GM19328 (cell line): Measurements from ENCODE around the gene INSYN1.
"Not testable (repeated sequence)": the region's sequence is repeated elsewhere in the genome, so short reads cannot be mapped to it uniquely, and the experiment has no call there.

Source experiments
- ATAC-seq: cut with Tn5 transposase; IDR thresholded peaks from one replicate; pipeline ENCODE4 v1.9.1; 2021; ENCODE audit warnings: mild to moderate bottlenecking, moderate library complexity; ENCODE audit not compliant: unreplicated experiment

The INSYN1 gene, protein sequence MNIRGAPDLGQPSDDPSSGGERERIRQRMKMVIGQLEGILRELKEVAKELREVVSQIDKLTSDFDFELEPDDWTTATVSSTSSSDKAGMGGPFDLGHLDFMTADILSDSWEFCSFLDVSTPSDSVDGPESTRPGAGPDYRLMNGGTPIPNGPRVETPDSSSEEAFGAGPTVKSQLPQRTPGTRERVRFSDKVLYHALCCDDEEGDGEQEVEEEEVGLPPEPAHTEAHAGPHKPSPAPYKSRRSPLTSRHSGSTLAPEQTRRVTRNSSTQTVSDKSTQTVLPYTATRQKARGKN

DNA sequence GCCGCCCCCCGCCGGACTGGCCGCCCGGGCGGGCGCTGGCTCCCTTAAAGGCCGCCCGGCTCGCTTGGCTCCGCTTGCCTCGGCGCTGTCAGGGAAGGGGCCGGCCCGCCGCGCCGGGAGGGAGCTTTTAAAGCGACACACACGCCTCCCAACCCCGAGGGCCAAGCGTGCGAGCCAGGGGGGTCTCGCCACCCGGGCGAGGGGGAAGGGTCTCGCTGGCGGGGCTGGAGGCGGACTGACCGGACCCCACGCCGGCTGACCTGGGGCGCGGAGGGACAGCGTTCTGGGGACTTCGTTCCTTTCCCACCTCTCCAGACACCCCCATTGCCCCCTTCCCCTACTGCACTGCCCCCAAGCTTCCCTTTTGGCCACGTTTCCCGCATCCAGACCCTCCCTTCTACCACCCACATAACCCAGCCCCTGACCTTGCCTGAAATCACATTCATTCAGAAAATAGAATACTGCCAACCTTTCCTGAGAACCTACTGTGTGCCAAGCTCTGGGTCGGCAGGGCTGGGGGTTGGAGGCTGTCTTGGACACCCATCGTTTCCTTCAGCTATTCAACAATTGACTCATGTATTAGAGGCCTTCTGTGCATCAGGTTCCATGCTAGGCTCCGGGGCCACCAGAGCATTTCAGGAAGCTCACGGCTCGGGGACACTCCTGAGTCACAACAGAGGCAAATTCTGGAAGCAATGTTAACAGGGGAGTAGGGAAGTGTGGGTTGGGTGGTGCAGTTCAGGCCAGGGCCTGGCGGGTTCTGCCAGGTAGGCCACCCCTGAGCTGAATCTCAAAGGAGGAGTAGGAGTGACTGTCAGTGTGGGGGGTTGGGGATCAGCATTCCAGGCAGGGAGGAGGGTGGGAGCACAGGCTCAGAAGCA, at the start of gene INSYN1:
Gene INSYN1, minus strand, starts transcription at position 102 of the 881 bp plus-strand sequence. CDS start 2,221 bp downstream, outside the sequence.
- ATAC-seq: no peak

DNA sequence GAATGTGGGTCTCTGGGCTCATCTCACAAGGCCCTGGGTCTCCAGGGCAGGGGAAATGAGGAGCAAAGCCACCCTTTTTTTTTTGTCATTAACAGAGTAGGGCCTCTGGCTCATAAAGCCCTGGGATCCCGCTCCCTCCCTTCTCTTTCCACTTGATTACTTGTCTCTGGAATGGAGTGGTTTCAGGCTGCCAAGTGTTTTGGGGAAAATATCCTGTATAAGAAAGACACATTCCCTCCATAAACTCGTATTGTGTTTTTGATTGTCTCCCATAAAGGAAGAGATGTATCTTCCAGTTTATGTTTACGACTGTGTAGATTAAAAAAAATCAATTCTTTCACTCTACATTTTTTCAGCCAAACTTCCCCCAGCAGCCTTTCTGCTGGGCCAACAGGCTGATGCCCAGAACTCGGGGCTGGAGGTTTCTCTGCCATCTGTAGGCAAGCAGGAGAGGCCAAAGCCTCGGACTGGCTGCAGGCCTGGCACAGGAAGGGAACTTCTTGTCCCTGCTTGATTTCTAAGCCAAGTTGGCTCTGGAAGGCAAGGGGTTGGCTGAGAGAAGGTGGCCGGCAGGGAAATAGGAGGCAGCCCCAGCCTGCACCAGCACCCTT, 49.4 kb upstream of the INSYN1 start:
- no peak for ATAC-seq

DNA sequence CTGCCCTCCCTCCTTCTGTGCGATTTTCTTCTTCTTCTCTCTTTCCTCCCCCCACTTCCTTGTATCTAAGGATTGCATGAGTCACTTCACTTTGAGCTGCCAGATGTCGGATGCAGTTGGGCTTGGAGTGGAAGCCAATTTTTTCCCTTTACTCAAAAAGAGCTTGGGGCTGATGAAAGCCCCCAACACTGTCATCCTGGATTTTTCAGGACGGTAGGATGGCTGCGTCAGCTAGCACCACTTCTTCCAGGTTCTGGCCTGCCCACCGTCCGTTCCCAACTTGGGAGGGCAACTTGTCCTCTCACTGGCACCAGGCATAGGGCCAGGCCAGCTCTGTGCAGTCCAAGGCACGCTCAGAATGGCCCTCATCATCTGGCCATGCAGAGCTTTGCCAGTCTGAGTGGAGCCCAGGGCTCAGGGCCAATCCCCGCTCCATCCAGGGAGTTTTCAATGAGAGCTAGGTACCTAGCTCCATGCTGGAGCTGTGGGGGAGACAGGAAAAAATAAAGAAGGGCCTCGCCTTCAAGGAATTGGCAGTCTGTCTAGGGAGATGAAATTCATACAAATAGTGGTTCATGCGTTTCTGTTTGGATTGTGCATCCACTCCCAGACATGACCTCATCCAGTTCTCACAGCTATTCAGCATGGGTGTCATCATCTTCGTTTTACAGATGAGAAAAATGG, 47.7 kb upstream of the INSYN1 start:
- no peak for ATAC-seq

DNA sequence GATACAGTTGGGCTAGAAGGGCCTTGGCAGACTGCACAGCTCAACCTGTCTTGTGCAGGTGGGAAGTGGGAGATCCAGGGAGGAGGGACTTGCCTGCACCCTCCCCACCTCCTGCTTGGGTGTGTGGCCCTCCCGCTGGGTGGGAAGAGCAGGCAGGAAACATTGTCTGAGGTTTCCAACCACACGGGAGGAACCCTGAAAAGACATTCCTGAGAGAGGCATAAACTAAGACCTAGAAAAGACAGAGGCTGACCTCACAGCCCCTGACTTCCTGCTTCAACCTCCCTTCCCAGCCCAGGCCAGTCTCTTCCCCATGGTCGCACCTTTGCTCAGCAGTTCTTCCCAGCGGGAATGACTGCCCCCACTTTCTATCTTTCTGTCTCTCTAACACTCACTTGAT, 46.3 kb upstream of the INSYN1 start:
- ATAC-seq: no peak

DNA sequence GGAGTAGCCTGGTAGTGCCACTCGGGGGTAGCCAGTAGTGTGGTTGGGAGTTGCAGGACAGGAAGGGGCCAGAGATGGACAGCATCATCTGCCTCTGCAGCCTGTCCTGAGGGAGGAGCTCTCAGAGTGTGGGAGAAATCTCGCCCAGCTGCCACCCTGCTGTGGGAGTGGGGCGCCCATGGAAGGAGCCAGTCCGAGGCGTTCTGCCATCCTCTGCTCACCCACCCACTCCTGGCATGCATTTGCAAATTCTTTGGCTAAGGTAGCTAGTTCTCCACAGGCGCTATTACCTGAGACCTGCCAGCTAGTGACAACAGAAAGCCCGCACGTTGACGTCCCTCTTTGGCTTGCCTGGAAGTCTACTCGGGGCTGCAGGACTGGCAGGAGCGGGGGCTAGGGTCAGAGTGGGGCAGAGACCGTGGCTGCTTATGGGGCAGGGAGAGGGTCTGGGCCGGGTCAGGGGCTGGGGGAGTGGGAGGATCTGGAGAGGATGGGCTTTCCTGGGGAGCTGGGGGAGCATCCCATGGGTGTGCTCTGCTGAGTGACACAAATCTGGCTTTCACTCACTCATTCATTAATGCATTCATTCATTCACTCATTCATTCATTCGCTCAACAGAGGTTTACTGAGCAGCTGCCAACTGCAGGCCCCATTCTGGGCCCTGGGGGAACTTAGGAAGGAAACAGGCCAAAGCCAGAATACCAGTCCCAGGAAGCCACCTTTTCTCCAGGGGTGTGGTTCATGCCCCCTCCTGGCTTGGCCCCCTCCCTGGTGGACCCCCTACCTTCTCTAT, 44.4 kb upstream of the INSYN1 start:
- ATAC-seq: no peak

DNA sequence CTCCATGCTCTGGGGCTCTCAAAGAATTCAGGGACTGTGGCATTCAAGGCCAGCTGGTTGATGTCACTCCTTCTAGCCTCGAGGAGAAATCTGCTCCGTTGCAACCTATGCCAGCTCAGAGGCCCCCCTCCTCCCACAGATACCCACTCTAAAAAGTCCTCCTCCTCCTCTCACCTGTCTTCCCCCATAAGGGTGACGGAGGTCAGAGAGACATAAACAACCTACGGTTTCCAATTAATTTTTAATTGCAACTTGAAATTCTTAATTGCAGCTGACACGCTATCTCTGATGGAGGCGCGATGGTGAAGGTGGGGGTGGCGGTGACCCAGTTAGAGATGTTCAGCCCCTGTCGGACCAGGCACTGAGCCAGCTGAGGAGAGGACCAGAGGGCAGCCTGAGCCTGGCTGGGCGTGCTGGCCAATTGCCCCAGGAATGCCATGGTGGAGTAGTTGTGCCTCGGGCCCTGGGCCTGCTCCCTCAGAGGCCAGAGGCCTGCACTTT, 43.2 kb upstream of the INSYN1 start:
- ATAC-seq: no peak

DNA sequence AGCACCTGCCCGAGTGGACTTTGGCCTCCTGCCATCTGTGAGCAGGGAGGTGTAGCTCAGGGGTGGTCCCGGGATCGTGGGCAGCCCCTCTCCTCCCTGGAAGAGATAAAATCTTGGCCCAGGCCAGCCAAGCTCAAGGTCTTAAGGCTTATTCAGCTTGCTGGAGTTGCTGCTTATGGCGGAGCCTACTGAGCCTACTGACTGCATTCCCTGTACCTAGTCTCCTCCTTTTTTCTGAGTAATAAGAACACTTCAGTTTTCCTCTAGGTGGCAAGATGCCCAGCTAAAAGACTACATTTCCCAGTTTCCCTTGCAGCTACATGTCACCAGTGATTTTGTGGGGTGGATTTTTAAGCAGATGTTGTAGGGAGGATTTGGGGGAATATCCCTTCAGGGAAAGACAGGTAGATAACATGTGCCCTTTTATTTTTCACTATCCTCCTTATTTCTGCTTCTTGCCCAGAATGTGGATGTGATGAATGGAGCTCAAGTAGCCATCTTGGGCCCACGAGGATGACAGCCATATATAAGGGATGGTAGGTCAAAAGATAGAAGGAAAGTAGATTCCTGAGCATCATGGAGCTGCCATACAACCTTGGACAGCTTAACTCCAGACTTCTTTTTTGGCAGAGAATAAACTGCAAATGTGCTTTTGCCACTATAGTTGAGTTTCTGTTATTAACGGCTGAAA, 41.4 kb upstream of the INSYN1 start:
- ATAC-seq: no peak

DNA sequence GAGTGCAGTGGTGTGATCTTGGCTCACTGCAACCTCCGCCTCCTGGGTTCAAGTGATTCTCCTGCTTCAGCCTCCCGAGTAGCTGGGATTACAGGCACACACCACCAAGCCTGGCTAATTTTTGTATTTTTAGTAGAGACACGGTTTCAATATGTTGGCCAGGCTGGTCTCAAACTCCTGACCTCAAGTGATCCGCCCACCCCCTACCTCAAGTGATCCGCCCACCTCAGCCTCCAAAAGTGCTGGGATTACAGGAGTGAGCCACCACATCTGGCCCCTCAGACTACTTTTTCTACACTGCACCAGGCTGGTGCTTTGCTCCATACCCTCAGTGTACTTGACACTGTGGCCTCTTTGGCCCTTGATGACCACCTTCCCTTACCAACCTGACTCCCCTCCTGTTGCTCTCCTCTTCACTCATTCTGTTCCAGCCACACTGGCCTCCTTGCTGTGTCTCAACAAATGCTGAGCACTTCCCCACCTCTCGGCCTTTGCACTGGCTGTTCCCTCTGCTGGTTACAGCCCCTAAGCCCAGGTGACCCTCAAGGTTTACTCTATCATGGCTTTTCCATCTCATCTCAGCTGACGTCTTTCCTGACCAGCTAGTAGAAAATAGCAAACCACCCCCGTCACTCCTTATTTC, 39.9 kb upstream of the INSYN1 start:
- not testable (repeated sequence) for ATAC-seq

DNA sequence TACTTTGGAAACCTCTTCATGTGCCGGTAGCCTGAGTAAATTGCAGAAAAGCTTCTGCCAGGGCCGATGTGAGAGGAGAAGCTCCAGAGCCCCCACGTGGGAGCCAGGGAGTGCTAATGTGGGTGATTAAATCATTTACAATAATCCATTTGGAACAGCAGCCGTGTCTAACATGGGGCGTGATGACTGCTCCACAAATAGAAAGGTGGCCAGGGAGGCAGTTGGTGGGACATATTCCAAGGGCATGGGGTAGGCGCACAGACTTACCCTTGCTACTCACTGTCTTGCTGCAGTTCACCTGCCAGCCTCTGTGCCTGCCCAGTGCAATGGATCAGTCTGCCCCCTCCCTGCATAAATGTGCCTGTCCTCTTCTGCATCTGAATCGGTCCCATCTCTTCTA, 39.3 kb upstream of the INSYN1 start:
- no peak for ATAC-seq

DNA sequence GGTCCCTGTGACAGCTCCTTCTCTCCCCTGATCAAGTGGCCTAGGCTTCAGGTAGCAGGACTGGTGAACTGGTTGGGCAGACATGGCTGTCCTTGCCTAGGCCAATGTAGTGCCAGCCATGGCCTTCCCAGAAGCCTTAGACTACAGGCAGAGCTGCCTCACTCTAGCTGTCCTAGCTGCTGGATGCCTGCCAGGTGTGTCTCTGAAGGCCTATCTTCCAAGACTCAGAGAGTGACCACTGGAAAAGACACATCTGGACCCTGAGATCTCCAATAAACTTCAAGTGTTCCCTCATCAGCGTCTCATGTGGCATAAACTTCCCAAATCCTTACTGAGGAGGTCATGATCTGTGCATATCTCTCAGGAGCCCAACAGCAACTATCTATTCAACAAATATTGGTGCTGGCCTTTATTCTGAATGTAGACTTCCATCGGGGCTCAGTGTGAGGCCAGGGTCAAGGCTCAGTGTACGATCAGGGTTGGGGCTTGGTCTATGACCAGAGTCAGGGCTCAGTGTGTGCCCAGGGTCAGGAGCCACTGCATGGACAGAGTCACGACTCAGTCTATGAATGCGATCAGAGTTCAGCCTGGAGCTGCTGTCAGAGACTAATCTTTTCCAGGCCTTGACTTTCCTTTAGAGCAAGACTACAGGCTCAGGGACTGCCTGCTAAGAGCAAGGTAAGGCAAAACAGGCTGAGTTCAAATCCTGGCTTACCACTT, 36.5 kb upstream of the INSYN1 start:
- ATAC-seq: no peak

DNA sequence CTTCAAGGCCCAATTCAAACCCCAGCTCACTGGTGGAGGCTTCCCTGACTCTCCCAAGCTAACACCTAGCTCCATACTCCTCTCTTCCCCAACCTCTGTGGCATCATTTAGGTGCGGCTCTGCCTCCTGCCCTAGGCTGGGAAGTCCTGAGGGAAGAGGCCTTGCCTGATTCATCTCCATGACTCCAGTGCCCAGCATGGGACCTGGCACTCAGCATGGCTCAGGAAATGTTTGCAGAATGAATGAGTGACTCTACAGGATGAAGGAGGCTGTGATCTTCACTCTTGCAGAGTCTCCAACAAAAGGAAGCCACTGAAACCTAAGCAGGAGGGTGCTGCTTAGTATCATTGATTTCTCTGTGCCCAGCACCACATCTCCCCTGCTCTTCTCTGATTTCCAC, 34.5 kb upstream of the INSYN1 start:
- ATAC-seq: no peak

DNA sequence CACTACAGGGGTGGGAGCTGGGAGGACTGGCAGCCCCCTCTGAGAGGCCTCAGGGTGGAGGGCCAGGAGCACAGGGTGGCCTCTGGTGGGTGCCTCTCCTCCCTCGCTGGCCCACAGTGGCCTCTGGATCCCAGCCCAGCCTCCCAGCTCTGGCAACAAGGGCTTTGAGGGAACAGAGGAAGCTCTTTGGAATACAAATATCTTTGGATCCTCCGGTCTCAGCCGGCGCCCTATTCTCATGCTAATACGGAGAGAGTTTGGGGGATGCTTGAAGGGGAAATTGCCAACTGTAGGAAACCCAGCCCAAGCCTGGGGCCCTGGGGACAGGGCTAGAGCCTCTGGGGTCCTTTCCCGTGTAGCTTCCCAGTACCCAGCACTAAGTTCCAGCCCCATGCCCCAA, 33.4 kb upstream of the INSYN1 start:
- no peak for ATAC-seq

DNA sequence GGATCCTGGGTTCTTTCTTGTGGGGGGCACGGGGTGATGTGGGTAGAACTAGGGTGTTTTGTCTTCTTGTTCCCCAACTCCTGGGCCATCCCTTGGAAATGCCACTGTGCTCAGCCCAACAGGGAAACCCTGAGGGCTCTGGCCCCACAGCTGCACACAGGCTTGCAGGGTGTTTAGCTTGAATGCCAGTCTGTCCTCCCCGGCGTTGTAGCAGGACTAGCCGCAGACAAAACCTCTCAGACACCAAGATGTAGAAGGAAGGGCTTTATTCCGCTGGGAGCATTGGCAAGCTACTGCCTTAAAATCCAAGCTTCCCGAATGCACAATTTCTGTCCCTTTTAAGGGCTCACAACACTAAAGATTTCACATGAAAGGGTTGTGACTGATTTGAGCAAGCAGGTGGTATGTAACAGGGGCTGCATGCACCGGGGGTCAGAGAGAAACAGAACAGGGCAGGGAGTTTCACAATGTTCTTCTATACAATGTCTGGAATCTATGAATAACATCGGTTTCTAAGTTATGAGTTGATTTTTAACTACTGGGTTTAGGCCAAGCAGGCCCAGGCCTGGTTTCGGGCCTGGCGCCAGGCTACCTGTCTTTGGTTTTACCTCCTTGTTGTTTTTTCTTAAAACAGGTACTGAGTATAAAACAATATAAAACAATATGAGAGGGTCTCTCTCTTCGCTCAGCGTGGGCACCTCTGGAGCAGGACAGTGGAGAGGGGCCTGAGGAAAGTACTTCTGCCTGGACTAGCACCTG, 32.3 kb upstream of the INSYN1 start:
- not testable (repeated sequence) for ATAC-seq

DNA sequence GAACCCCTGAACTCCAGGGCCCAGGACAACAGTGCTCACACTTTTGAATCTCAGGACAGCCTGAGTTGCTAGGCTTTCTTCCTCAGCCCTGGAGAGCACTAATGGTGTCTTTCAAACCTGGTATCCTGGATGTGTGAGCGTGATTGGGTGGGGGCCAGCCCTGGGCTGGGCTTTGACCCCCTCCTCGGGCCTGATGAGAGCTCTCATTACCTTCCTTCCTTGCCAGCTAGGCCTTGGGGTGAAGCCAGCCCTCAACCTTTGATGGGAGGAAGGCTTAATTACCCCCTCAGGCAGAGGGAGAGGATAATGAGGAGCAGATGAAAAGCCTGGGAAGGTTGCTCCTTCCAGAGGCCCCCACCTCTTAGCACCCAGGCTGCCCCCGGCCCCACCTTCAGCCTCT, 31.1 kb upstream of the INSYN1 start:
- ATAC-seq: no peak

DNA sequence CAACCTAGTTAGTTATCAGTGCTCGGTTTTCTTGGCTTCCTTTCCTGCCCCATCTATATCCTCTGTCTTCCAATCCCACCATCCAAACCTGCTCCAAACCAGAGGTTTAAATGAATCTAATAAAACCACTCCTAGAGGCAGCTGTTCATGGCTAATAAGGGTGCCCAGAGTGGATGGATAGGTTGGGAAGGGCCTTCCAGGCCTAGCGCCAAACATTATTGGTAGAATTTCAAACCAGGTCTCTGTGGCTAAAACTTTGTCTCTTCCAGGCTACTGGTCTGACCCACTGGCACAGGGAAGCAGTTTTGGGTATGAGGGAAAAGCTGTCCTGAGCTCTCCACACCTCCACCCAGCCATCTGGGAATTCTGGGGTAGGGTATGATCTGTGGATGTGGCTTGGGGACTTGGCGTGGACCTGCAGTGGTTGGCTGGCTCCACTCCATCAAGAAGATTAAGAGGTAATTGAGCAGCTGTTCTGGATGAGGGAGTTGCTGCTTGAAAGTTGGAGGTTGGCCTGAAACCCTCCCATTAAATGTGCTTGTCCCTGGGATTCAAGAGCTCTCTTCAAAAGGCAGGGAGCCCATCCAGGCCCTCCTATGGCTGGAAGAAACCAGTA, 29.3 kb upstream of the INSYN1 start:
- no peak for ATAC-seq

DNA sequence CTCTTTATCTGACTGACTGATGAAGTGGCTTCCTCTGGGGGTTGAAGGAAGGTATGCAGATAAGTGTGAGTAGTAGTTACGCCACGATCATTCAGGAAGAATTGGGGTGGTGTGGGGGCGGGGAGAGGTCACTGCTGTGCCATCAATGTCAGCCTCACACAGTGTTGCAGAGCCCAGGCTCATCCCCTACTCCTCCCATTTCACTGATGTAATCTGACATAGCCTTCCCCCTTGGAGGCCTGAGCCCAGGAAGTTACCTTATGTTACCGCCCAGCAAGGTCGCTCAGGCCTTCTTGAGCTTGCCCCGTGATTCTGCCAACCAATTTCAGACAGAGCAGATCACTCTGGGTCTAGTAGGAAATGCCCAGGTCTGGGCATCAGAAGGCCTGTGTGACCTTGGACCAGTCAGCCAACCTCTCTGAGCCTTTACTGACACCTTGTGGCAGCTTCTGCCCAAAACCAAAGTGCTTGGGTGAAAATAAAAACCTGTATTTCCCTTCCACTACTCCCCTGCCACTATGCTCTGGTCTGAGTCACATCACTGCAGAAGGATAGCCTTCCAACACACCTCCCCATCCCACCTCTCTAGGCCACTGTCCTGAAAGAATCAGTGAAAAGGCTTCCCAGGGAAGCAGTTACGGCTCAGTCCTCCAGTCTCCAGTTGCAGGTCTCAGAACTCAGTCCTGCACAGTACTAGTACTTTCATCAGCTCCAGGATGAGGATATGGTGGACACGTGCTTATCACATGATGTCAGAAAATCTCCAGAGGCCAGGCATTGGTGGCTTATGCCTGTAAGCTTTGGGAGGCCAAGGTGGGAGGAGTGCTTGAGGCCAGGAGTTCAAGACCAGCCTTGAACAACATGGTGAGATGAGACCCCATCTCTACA, 28.1 kb upstream of the INSYN1 start:
- ATAC-seq: no peak
